Activated CD4-positive, alpha-beta T cell treated with anti-CD3 and anti-CD28 coated beads for 36 hours (primary cell): Measurements from ENCODE around the gene AKR1C1. TPM values are rescaled to one million over a fixed set of nuclear protein-coding genes. Genes with fewer than 3 reads are reported as not detected.
"Not testable (repeated sequence)": the region's sequence is repeated elsewhere in the genome, so short reads cannot be mapped to it uniquely, and the experiment has no call there.

ENCODE experiments used
- ATAC-seq: fragments of 200-7000 bp; cut with Tn5 transposase; one replicate; pipeline ENCODE4 v1.10.0; 2021; ENCODE audit warnings: mild to moderate bottlenecking, moderate library complexity
- CTCF ChIA-PET: fragments of 350-600 bp; sonication (Branson Sonifier 250); formaldehyde crosslinking; loops from one replicate; lab custom pipeline; 2021; ENCODE audit warnings: antibody characterized with exemption; lab: Charles Lee
- POLR2A ChIA-PET: fragments of 350-600 bp; sonication (Branson Sonifier 250); formaldehyde crosslinking; loops from one replicate; lab custom pipeline; 2021; ENCODE audit warnings: antibody characterized with exemption, inconsistent platforms; lab: Charles Lee
- DNase-seq: peaks from one replicate; pipeline ENCODE4 v3.0.0-alpha.2; 2020
- H3K27ac Mint-ChIP-seq: one replicate; pipeline ENCODE4 v1.8.0; 2021; ENCODE audit warnings: mixed read lengths
- H3K27me3 Mint-ChIP-seq: one replicate; pipeline ENCODE4 v1.8.0; 2021; ENCODE audit warnings: mixed read lengths
- H3K36me3 Mint-ChIP-seq: one replicate; pipeline ENCODE4 v1.8.0; 2021; ENCODE audit warnings: low read depth, mixed read lengths
- H3K4me1 Mint-ChIP-seq: one replicate; pipeline ENCODE4 v1.8.0; 2021; ENCODE audit warnings: mixed read lengths
- H3K4me3 Mint-ChIP-seq: one replicate; pipeline ENCODE4 v1.8.0; 2021; ENCODE audit warnings: mild to moderate bottlenecking, moderate library complexity, mixed read lengths
- H3K9me3 Mint-ChIP-seq: one replicate; pipeline ENCODE4 v1.8.0; 2021; ENCODE audit warnings: low read depth, mixed read lengths
- intact Hi-C, 2 experiments: fragments of 100-400 bp; cut with DNase I in 1 of 2; cut with micrococcal nuclease in 1 of 2; formaldehyde crosslinking; loops; one replicate each; pipeline versions ENCODE4 v1.14.2 to v1.15.1; 2022 to 2024; cut with DNase I, micrococcal nuclease
- total RNA-seq, 2 experiments: library from RNA; stranded (reverse); gene quantifications; one replicate each; pipeline ENCODE4 v1.2.3, GENCODE V29; 2021

The AKR1C1 gene
- total RNA-seq, 2 experiments from 2014 or later: 0.66 to 0.86 TPM

- H3K4me1 Mint-ChIP-seq, H3K9me3 Mint-ChIP-seq, H3K4me3 Mint-ChIP-seq, H3K27me3 Mint-ChIP-seq, intact Hi-C loops, CTCF ChIA-PET, H3K27ac Mint-ChIP-seq, DNase-seq, ATAC-seq, POLR2A ChIA-PET: not testable (repeated sequence)
- peaks cover 11% of the 10 kb centered on the region for H3K36me3 Mint-ChIP-seq
Measured at GRCh38 chr10:4973294-4973693, 10.1 kb downstream of the AKR1C1 start.

GRCh38 chr10:4974400-4974799 lies 11.2 kb downstream of the AKR1C1 start:
- H3K4me1 Mint-ChIP-seq, ATAC-seq, H3K9me3 Mint-ChIP-seq, H3K36me3 Mint-ChIP-seq, POLR2A ChIA-PET, CTCF ChIA-PET, intact Hi-C loops, DNase-seq, H3K27ac Mint-ChIP-seq, H3K4me3 Mint-ChIP-seq, H3K27me3 Mint-ChIP-seq: not testable (repeated sequence)

GRCh38 chr10:4977025-4977424 lies 13.8 kb downstream of the AKR1C1 start:
- no peaks in the 10 kb centered on the region for H3K36me3 Mint-ChIP-seq
- no peaks in the 10 kb centered on the region for H3K4me1 Mint-ChIP-seq
- no peaks in the 10 kb centered on the region for H3K27me3 Mint-ChIP-seq
- ATAC-seq: no peak
- intact Hi-C loops: no loop called here
- H3K4me3 Mint-ChIP-seq: no peak overlapping the region
- H3K27ac Mint-ChIP-seq: no peak overlapping the region
- ChIA-PET CTCF (interaction anchor here (0.6 to 1.3 kb wide), 2 partner anchors 127 to 217 kb away, joined by 3 to 4 read pairs; no protein-coding TSS in a partner anchor), POLR2A (no interaction called here)
- no peaks in the 10 kb centered on the region for H3K9me3 Mint-ChIP-seq
- DNase-seq: no peak

GRCh38 chr10:4978870-4979269 lies 15.7 kb downstream of the AKR1C1 start:
- H3K9me3 Mint-ChIP-seq: no peaks in the 10 kb centered on the region
- H3K36me3 Mint-ChIP-seq: no peaks in the 10 kb centered on the region
- H3K4me1 Mint-ChIP-seq: no peaks in the 10 kb centered on the region
- intact Hi-C loops: no loop called here
- H3K4me3 Mint-ChIP-seq: no peak overlapping the region
- CTCF ChIA-PET: no interaction called here
- H3K27me3 Mint-ChIP-seq: no peaks in the 10 kb centered on the region
- DNase-seq: no peak
- H3K27ac Mint-ChIP-seq: no peak overlapping the region
- POLR2A ChIA-PET: no interaction called here
- no peak for ATAC-seq

- H3K36me3 Mint-ChIP-seq: no peaks in the 10 kb centered on the region
Measured at GRCh38 chr10:4980793-4981192, 17.6 kb downstream of the AKR1C1 start.

GRCh38 chr10:4981722-4982471 lies 18.7 kb downstream of the AKR1C1 start:
- ChIA-PET CTCF (interaction anchor here (0.7 to 4.5 kb wide), 3 partner anchors 49 to 402 kb away, joined by 3 to 34 read pairs (median 5); no protein-coding TSS in a partner anchor), POLR2A (no interaction called here)
- intact Hi-C loops: loop anchor here (1.0 kb wide), 1 partner anchor 133 kb away; no protein-coding TSS in a partner anchor
- H3K36me3 Mint-ChIP-seq: no peaks in the 10 kb centered on the region
- no peak overlapping the region for H3K4me3 Mint-ChIP-seq
- H3K27me3 Mint-ChIP-seq: no peaks in the 10 kb centered on the region
- no peak overlapping the region for H3K27ac Mint-ChIP-seq
- no peak for ATAC-seq
- no peaks in the 10 kb centered on the region for H3K4me1 Mint-ChIP-seq
- H3K9me3 Mint-ChIP-seq: no peaks in the 10 kb centered on the region
- DNase-seq: no peak

More at GRCh38 chr10:4980793-4981192, 17.6 kb downstream of the AKR1C1 start:
- Mint-ChIP-seq H3K9me3 (no peaks in the 10 kb centered on the region), H3K27me3 (no peaks in the 10 kb centered on the region), H3K4me3 (no peak overlapping the region), H3K27ac (no peak overlapping the region), H3K4me1 (no peaks in the 10 kb centered on the region)
- ATAC-seq (no peak), DNase-seq (no peak)
- ChIA-PET POLR2A (no interaction called here), CTCF (no interaction called here)
- intact Hi-C loops: no loop called here

GRCh38 chr10:4982764-4983226 lies 19.6 kb downstream of the AKR1C1 start:
- no peaks in the 10 kb centered on the region for H3K9me3 Mint-ChIP-seq
- ChIA-PET CTCF (interaction anchor here (0.7 to 4.5 kb wide), 4 partner anchors 120 to 401 kb away, joined by 3 to 34 read pairs (median 4); no protein-coding TSS in a partner anchor), POLR2A (no interaction called here)
- intact Hi-C loops: loop anchor here (1.0 kb wide), 1 partner anchor 133 kb away; no protein-coding TSS in a partner anchor
- ATAC-seq (no peak), DNase-seq (no peak)
- H3K4me3 Mint-ChIP-seq: no peak overlapping the region
- no peaks in the 10 kb centered on the region for H3K27me3 Mint-ChIP-seq
- no peaks in the 10 kb centered on the region for H3K36me3 Mint-ChIP-seq
- H3K27ac Mint-ChIP-seq: no peak overlapping the region
- no peaks in the 10 kb centered on the region for H3K4me1 Mint-ChIP-seq

GRCh38 chr10:4983615-4984216 lies 20.5 kb downstream of the AKR1C1 start:
- Mint-ChIP-seq H3K27ac (no peak overlapping the region), H3K36me3 (no peaks in the 10 kb centered on the region), H3K4me1 (no peaks in the 10 kb centered on the region), H3K4me3 (no peak overlapping the region), H3K27me3 (no peaks in the 10 kb centered on the region), H3K9me3 (no peaks in the 10 kb centered on the region)
- DNase-seq (no peak), ATAC-seq (no peak)
- ChIA-PET CTCF (interaction anchor here (0.6 to 4.5 kb wide), 3 partner anchors 134 to 639 kb away, joined by 3 to 34 read pairs (median 4); no protein-coding TSS in a partner anchor), POLR2A (interaction anchor here (0.5 kb wide), 1 partner anchor 157 kb away, joined by 3 read pairs; no protein-coding TSS in a partner anchor)
- intact Hi-C loops: no loop called here

GRCh38 chr10:4984223-4984622 lies 21.0 kb downstream of the AKR1C1 start:
- ATAC-seq: no peak
- H3K4me1 Mint-ChIP-seq: no peaks in the 10 kb centered on the region
- no peak overlapping the region for H3K4me3 Mint-ChIP-seq
- intact Hi-C loops: no loop called here
- DNase-seq: no peak
- H3K27ac Mint-ChIP-seq: no peak overlapping the region
- H3K9me3 Mint-ChIP-seq: no peaks in the 10 kb centered on the region
- ChIA-PET CTCF (interaction anchor here (4.5 kb wide), 1 partner anchor 134 kb away, joined by 34 read pairs; no protein-coding TSS in a partner anchor), POLR2A (no interaction called here)
- H3K36me3 Mint-ChIP-seq: no peaks in the 10 kb centered on the region
- H3K27me3 Mint-ChIP-seq: no peaks in the 10 kb centered on the region

GRCh38 chr10:4984971-4985594 lies 21.9 kb downstream of the AKR1C1 start:
- Mint-ChIP-seq H3K4me1 (no peaks in the 10 kb centered on the region), H3K9me3 (no peaks in the 10 kb centered on the region), H3K27me3 (no peaks in the 10 kb centered on the region), H3K36me3 (no peaks in the 10 kb centered on the region), H3K4me3 (no peak overlapping the region), H3K27ac (no peak overlapping the region)
- no peak for ATAC-seq
- no peak for DNase-seq
- ChIA-PET POLR2A (no interaction called here), CTCF (interaction anchor here (4.5 kb wide), 1 partner anchor 135 kb away, joined by 34 read pairs; no protein-coding TSS in a partner anchor)
- intact Hi-C loops: no loop called here

GRCh38 chr10:4988000-4988641 lies 24.9 kb downstream of the AKR1C1 start:
- H3K9me3 Mint-ChIP-seq, intact Hi-C loops, H3K27me3 Mint-ChIP-seq, H3K4me3 Mint-ChIP-seq, H3K4me1 Mint-ChIP-seq, DNase-seq, CTCF ChIA-PET, H3K36me3 Mint-ChIP-seq, H3K27ac Mint-ChIP-seq, ATAC-seq, POLR2A ChIA-PET: not testable (repeated sequence)
